Activated T-helper 1 cell treated with anti-CD3 and anti-CD28 coated beads, Interleukin-2, amount 50 U/mL, for 16 hours (primary cell): ENCODE measurements around the gene RPEL1.
A peak's percentile ranks its signal among the peaks of the same experiment; 100 is the strongest.
"Not testable (repeated sequence)": the region's sequence is repeated elsewhere in the genome, so short reads cannot be mapped to it uniquely, and the experiment has no call there.

ENCODE experiments used
- DNase-seq, 2 donors: peaks; one replicate each; pipeline ENCODE4 v3.0.0-alpha.2; 2020; ENCODE audit warnings: low read depth in 1 of 2, low spot score in 1 of 2

The RPEL1 gene

DNA sequence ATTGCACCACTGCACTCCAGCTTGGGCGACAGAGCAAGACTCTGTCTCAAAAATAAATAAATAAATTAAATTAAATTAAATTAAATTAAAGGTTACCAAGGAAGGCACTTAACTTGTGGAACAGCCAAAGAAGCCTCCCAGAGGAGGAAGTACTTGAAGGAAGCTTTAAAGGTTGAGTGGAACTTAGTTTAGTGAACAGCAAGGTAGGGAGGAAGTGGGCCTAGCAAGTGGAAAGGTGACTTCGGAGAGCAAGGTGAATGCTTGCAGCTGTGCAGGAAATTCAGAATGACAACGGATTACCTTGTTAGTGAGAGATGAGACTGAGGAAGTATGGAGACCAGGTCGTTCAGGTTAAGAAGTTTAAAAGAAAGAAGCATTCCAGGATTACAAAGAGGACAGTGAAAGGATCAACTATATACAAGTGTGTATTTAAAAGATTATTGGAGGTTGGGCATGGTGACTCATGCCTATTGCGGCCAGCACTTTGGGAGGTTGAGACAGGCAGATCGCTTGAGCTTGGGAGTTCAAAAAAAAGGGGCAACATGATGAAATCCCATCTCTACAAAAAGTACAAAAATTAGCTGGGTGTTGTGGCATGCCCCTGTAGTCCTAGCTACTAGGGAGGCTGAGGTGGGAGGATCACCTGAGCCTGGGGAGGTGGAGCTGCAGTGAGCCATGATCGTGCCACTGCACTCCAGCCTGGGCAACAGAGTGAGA lies 12.8 kb upstream of the RPEL1 start:
- no peak for DNase-seq

- DNase-seq, result no peak
Measured at GRCh38 chr10:103235775-103236174, 9.9 kb upstream of the RPEL1 start.

- DNase-seq, result no peak
Measured at GRCh38 chr10:103238506-103239252, 7.0 kb upstream of the RPEL1 start.

GRCh38 chr10:103241262-103242011 lies 4.2 kb upstream of the RPEL1 start:
- no peak for DNase-seq

- DNase-seq, result peak; percentile 28 to 40
Measured at GRCh38 chr10:103244666-103245271, 918 bp upstream of the RPEL1 start.

- no peak for DNase-seq
Measured at GRCh38 chr10:103246324-103246723, 637 bp downstream of the RPEL1 start.

GRCh38 chr10:103254113-103254512 lies 8.4 kb downstream of the RPEL1 start:
- no peak for DNase-seq

DNA sequence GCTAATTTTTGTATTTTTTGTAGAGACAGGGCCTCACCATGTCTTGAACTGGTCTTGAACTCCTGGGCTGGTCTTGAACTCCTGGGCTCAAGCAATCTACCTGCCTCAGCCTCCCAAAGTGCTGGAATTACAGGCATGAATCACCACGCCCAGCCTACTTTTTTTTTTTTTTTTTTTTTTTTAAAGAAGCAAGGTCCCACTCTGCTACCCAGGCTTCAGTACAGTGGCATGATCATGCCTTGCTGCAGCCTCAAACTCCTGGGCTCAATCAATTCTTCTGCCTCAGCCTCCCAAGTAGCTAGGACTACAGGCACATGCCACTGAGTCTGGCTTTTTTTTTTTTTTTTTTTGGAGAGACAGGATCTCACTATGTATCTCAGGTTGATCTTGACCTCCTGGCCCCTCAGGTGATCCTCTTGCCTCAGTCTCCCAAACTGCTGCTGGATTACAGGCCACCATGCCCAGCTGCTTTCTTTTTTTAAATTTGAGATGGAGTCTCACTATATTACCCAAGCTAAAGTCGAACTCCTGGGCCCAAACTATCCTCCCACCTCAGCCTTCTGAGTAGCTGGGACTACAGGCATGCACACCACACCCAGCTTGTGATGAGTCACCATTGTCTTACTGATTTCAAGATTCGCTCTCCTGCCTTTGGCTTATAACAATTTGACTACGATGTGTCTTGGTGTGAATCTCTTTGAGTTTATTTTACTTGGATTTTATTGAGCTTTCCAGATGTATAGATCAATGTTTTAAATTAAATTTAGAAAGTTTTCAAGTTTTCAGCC lies 9.0 kb downstream of the RPEL1 start:
- DNase-seq, result no peak

DNA sequence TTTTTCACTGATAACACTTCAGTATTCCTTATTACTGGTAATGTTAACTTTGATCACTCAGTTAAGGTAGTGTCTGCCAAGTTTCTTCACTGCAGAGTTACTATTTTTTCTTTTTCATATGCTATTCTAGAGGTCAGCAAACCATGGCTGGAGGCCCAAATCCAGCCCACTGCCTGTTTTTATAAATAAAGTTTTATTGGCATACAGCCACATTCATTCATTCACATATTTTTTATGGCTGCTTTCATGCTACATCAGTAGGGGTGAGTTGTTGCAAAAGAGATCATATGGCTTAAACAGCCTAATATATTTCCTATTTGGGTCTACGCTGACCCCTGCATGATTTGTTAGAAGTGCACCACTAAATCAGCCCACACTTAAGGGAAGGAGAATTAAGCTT lies 10.9 kb downstream of the RPEL1 start:
- no peak for DNase-seq

DNA sequence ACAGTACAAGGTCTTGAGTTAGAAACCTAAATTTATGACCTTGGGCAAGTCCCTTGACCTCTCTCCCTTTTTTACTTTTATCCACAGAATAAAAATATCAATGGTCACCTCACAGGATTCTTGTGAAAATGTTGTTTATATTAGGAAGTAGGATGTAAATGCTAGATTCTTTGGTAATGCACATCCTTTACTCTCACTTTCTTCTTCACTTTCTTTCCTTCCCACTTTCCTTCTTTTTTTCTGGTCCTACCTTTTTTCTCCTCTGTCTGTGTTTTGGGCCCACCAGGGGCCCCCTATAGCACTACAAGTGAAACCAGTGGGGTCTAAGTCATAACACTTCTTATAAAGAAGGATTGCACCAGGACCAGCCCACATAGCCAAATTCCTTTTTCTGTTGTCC lies 12.1 kb downstream of the RPEL1 start:
- DNase-seq, result no peak

DNA sequence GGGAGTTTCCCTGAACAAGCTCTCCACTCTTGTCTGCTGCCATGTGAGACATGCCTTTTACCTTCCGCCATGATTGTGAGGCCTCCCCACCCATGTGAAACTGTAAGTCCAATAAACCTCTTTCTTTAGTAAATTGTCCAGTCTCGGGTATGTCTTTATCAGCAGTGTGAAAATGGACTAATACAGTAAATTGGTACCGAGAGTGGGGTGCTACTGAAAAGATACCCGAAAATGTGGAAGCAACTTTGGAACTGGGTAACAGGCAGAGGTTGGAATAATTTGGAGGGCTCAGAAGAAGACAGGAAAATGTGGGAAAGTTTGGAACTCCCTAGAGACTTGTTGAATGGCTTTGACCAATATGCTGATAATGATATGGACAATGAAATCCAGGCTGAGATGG lies 13.2 kb downstream of the RPEL1 start:
- DNase-seq, result not testable (repeated sequence)

DNA sequence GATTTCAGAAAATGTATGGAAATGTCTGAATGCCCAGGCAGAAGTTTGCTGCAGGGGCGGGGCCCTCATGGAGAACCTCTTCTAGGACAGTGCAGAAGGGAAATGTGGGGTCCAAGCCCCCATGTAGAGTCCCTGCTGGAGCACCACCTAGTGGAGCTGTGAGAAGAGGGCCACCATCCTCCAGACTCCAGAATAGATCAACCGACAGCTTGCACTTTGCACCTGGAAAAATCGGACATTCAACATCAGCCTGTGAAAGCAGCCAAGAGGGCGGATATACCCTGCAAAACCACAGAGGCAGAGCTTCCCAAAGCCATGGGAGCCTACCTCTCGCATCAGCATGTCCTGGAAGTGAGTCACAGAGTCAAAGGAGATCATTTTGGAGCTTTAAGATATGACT lies 14.3 kb downstream of the RPEL1 start:
- no peak for DNase-seq

- no peak for DNase-seq
Measured at GRCh38 chr10:103262229-103262628, 16.5 kb downstream of the RPEL1 start.

GRCh38 chr10:103265717-103266329 lies 20.1 kb downstream of the RPEL1 start:
- DNase-seq, result no peak

GRCh38 chr10:103273041-103273441 lies 27.4 kb downstream of the RPEL1 start:
- no peak for DNase-seq

DNA sequence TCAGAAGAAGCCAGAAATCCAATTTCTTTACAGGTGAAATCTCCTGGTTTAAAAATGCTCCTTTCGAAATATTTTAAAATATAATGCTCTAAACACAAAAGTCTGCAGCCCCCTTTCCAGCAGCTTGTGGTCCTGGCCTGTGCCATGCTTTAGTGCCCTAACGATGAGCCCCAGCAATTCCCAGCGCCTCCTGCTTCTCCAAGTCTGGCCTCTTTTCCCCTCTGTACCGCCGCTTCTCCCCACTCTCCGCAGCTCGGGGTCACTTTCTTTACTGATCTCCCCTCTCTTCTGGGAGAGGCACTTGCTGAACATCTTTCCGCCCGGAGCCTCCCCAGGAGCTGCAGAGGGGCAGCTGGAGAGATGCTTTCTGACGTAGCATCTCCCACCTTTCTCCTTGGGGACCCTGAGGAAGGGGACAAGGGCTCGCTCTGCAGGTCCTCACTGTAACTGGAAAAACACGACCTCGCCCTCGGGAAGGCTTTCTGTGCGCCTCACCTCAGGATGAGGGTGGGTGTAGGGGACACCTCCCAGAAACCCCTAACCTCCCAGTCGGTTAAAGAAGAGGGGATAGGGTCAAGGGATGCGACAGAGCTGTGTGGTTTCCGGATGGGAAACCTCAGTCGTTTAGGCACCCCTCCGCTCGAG lies 30.7 kb downstream of the RPEL1 start:
- DNase-seq, result no peak

GRCh38 chr10:103276896-103277712 lies 31.4 kb downstream of the RPEL1 start, which contains the start of gene INA:
Gene INA, plus strand, starts transcription at chr10:103277138. Its CDS starts 74 bp downstream, at chr10:103277212.
- no peak for DNase-seq

- DNase-seq, result no peak
Measured at GRCh38 chr10:103277713-103278536, 32.2 kb downstream of the RPEL1 start.
